Measurements from ENCODE around the gene PGAP2.

The PGAP2 gene

DNA sequence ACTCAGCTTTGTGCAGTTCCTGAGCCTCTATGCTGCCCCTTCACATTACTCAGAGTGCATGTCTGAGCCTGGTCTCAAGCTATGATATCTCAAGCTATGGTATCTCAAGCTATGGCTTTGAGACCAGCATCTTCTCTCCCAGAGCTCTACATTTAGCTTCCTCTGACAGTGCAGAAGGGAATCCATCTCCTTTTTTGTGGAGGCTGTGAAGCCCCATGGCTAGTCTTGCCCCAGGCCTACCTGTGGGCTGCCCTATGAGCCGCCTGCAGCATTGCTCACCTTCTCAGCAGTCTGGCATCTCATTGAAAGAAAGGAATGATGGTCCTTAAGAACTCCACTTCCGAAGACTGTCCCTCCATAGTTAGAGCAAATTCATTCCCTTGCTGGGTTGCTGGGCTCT is 12.6 kb downstream of the PGAP2 start:
- H2AFZ ChIP-seq (ENCODE audit: low read length): no peak overlapping the region
- H3K4me1 ChIP-seq (ENCODE audit: low read length): no peaks in the 10 kb centered on the region
- no peak for DNase-seq
- H3K9me2 ChIP-seq (replicated peaks; ENCODE audit: insufficient read depth, low read length): no peaks in the 10 kb centered on the region
- TF ChIP-seq EZH2 (optimal IDR thresholded peaks at IDR 0.05; ENCODE audit: low read depth, low read length) (no peak), EZH2phosphoT487 (IDR thresholded peaks at IDR 0.05; ENCODE audit: low read length) (no peak)
- TF ChIP-seq, protein P1, sequence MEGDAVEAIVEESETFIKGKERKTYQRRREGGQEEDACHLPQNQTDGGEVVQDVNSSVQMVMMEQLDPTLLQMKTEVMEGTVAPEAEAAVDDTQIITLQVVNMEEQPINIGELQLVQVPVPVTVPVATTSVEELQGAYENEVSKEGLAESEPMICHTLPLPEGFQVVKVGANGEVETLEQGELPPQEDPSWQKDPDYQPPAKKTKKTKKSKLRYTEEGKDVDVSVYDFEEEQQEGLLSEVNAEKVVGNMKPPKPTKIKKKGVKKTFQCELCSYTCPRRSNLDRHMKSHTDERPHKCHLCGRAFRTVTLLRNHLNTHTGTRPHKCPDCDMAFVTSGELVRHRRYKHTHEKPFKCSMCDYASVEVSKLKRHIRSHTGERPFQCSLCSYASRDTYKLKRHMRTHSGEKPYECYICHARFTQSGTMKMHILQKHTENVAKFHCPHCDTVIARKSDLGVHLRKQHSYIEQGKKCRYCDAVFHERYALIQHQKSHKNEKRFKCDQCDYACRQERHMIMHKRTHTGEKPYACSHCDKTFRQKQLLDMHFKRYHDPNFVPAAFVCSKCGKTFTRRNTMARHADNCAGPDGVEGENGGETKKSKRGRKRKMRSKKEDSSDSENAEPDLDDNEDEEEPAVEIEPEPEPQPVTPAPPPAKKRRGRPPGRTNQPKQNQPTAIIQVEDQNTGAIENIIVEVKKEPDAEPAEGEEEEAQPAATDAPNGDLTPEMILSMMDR (IDR thresholded peaks at IDR 0.05; ENCODE audit: low read length): no peak
- H3K4me2 ChIP-seq (ENCODE audit: low read depth, low read length): no peak overlapping the region
- H3K27ac ChIP-seq (ENCODE audit: low read length): no peak overlapping the region
- H3K4me3 ChIP-seq (ENCODE audit: low read length): no peak overlapping the region
- no peaks in the 10 kb centered on the region for H3K79me2 ChIP-seq (ENCODE audit: low read length)
- H3K27me3 ChIP-seq (replicated peaks; ENCODE audit: insufficient read depth, low read length): no peaks in the 10 kb centered on the region
- H3K9me3 ChIP-seq (replicated peaks; ENCODE audit: insufficient read depth, low read length): no peaks in the 10 kb centered on the region
- H3K36me3 ChIP-seq (replicated peaks; ENCODE audit: insufficient read depth, low read length): no peaks in the 10 kb centered on the region
- no peaks in the 10 kb centered on the region for H3F3A ChIP-seq (ENCODE audit: insufficient read depth, low read length)
- no peaks in the 10 kb centered on the region for H4K20me1 ChIP-seq (ENCODE audit: insufficient read depth, low read length)
- no peak overlapping the region for H3K9ac ChIP-seq (ENCODE audit: low read length)

DNA sequence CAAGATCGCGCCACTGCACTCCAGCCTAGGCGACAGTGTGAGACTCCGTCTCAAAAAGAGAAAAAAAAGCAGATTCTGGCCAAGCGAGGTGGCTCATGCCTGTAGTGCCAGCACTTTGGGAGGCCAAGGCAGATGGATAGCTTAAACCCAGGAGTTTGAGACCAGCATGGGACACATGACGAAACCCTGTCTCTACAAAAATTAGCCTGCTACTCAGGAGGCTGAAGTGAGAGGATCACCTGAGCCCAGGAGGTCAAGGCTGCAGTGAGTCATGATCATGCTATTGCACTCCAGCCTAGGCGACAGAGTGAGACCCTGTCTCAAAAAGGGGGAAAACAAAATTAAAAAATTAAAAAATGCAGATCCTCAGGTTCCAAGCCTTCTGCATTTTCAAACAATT is 14.0 kb downstream of the PGAP2 start:
- Histone ChIP-seq H3K9ac (ENCODE audit: low read length) (no peak overlapping the region), H3K9me3 (replicated peaks; ENCODE audit: insufficient read depth, low read length) (no peaks in the 10 kb centered on the region), H3K4me1 (ENCODE audit: low read length) (no peaks in the 10 kb centered on the region), H3K36me3 (replicated peaks; ENCODE audit: insufficient read depth, low read length) (no peaks in the 10 kb centered on the region), H3F3A (ENCODE audit: insufficient read depth, low read length) (no peaks in the 10 kb centered on the region), H3K27me3 (replicated peaks; ENCODE audit: insufficient read depth, low read length) (no peaks in the 10 kb centered on the region), H3K9me2 (replicated peaks; ENCODE audit: insufficient read depth, low read length) (no peaks in the 10 kb centered on the region), H2AFZ (ENCODE audit: low read length) (no peak overlapping the region), H4K20me1 (ENCODE audit: insufficient read depth, low read length) (no peaks in the 10 kb centered on the region), H3K4me2 (ENCODE audit: low read depth, low read length) (no peak overlapping the region), H3K27ac (ENCODE audit: low read length) (no peak overlapping the region), H3K79me2 (ENCODE audit: low read length) (no peaks in the 10 kb centered on the region), H3K4me3 (ENCODE audit: low read length) (no peak overlapping the region)
- TF ChIP-seq, protein P1 (IDR thresholded peaks at IDR 0.05; ENCODE audit: low read length): no peak
- TF ChIP-seq EZH2phosphoT487 (IDR thresholded peaks at IDR 0.05; ENCODE audit: low read length): no peak
- TF ChIP-seq EZH2 (optimal IDR thresholded peaks at IDR 0.05; ENCODE audit: low read depth, low read length): no peak
- DNase-seq: no peak

DNA sequence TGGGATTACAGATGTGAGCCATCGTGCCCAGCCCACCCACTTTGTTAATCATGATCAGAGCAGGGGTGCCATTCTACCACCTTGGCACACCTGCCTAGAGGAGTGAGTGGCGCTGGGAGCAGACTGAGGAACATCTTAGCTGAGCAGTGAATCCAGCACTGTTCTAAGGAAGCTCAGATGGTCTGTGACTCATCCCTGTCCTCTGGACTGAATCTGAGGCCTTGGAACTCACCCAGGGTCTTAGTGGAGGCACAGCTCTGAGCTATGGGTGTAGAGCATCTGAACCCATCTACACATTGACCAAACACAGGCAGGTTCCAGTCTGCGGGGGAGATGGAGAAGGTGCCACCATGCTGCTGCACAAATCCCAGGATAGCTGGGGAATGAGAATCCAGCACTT is 14.9 kb downstream of the PGAP2 start:
- Histone ChIP-seq H3K9me3 (replicated peaks; ENCODE audit: insufficient read depth, low read length) (no peaks in the 10 kb centered on the region), H3K79me2 (ENCODE audit: low read length) (peaks cover 5% of the 10 kb centered on the region; the same call in 1 of the 2 replicates), H3K4me2 (ENCODE audit: low read depth, low read length) (no peak overlapping the region), H3F3A (ENCODE audit: insufficient read depth, low read length) (no peaks in the 10 kb centered on the region), H3K4me1 (ENCODE audit: low read length) (no peaks in the 10 kb centered on the region), H2AFZ (ENCODE audit: low read length) (no peak overlapping the region), H4K20me1 (ENCODE audit: insufficient read depth, low read length) (no peaks in the 10 kb centered on the region), H3K4me3 (ENCODE audit: low read length) (no peak overlapping the region), H3K9ac (ENCODE audit: low read length) (no peak overlapping the region), H3K9me2 (replicated peaks; ENCODE audit: insufficient read depth, low read length) (no peaks in the 10 kb centered on the region), H3K27me3 (replicated peaks; ENCODE audit: insufficient read depth, low read length) (no peaks in the 10 kb centered on the region), H3K36me3 (replicated peaks; ENCODE audit: insufficient read depth, low read length) (no peaks in the 10 kb centered on the region), H3K27ac (ENCODE audit: low read length) (no peak overlapping the region)
- no peak for DNase-seq
- no peak for TF ChIP-seq EZH2phosphoT487 (IDR thresholded peaks at IDR 0.05; ENCODE audit: low read length)
- TF ChIP-seq, protein P1 (IDR thresholded peaks at IDR 0.05; ENCODE audit: low read length): no peak
- no peak for TF ChIP-seq EZH2 (optimal IDR thresholded peaks at IDR 0.05; ENCODE audit: low read depth, low read length)

Measured in MM.1S (cell line).